Kidney (tissue), 14 donors: ENCODE results near the gene CNKSR2. TPM values are rescaled to one million over a fixed set of nuclear protein-coding genes. Genes with fewer than 3 reads are reported as not detected.
A peak's percentile ranks its signal among the peaks of the same experiment; 100 is the strongest.

ENCODE experiments used
- DNase-seq, 5 donors: peaks; one replicate each; pipeline ENCODE4 v3.0.0-alpha.2; 2013 to 2020
- FAIRE-seq: peaks from 2 replicates; lab custom pipeline; 2012; peaks lifted over from hg19 to GRCh38; lab: Jason Lieb, UNC
- H3K27ac ChIP-seq, 2 donors: one replicate each; pipeline ENCODE4 v1.7.0; 2013; ENCODE audit warnings: low read depth in 2 of 2, low read length in 2 of 2, inconsistent platforms in 1 of 2
- H3K27me3 ChIP-seq: one replicate; pipeline ENCODE4 v1.7.1; 2013; ENCODE audit warnings: low read length, inconsistent platforms; ENCODE audit not compliant: control insufficient read depth, insufficient read depth
- H3K36me3 ChIP-seq, 3 donors: one replicate each; pipeline versions ENCODE4 v1.7.0 to v1.7.1; 2013; ENCODE audit warnings: low read length in 3 of 3, control low read depth in 1 of 3, inconsistent platforms in 1 of 3; ENCODE audit not compliant: insufficient read depth in 3 of 3, control insufficient read depth in 2 of 3
- H3K4me1 ChIP-seq, 3 donors: one replicate each; pipeline versions ENCODE4 v1.7.0 to v1.7.1; 2013; ENCODE audit warnings: low read length in 3 of 3, inconsistent platforms in 1 of 3, low read depth in 1 of 3; ENCODE audit not compliant: control insufficient read depth in 2 of 3, insufficient read depth in 2 of 3
- H3K4me3 ChIP-seq, 3 donors: one replicate each; pipeline versions ENCODE4 v1.7.0 to v1.8.1; 2013; ENCODE audit warnings: low read length in 3 of 3, control low read depth in 1 of 3, inconsistent platforms in 1 of 3
- H3K9ac ChIP-seq, 3 donors: one replicate each; pipeline versions ENCODE4 v1.7.0 to v1.7.1; 2013; ENCODE audit warnings: low read length in 3 of 3, control low read depth in 1 of 3, inconsistent platforms in 1 of 3
- H3K9me3 ChIP-seq, 3 donors: one replicate each; pipeline versions ENCODE4 v1.7.0 to v1.7.1; 2013; ENCODE audit warnings: low read length in 3 of 3, control low read depth in 1 of 3, inconsistent platforms in 1 of 3; ENCODE audit not compliant: control insufficient read depth in 2 of 3, insufficient read depth in 1 of 3
- intact Hi-C: fragments of 100-400 bp; cut with DNase I; formaldehyde crosslinking; loops from one replicate; pipeline ENCODE4 v1.11.1; 2022
- polyA plus RNA-seq: library from polyadenylated mRNA; stranded (reverse); fragments of 350-450 nt; fragmentation: Illumina TruSeq; extraction: RNeasy Lipid Tissue Mini Kit (QIAGEN cat#74804); gene quantifications from one replicate; pipeline ENCODE4 v1.2.3, GENCODE V29; 2014; ENCODE audit warnings: low read depth, low replicate concordance; ENCODE audit not compliant: insufficient read depth
- total RNA-seq: library from RNA; stranded (reverse); fragmentation: NEBNext Ultra II Directional; extraction: Animal tissue kit (Norgen Biotek cat#: 25700); gene quantifications from one replicate; pipeline ENCODE4 v1.2.1, GENCODE V29; 2021
- TF ChIP-seq, protein P1 (sequence below): IDR thresholded peaks from 3 replicates; pipeline ENCODE4 v1.5.1; 2012; ENCODE audit warnings: mild to moderate bottlenecking, moderate library complexity, borderline replicate concordance; ENCODE audit not compliant: insufficient read depth; ENCODE audit errors: extremely low read depth
- donor health status: control.
- donor health status: control.
- donor health status: control.
- donor health status: control.
- donor health status: control.
- donor health status: DM: yes; HTN: yes; CAD: no.
- donor health status: Normal renal cell carcinoma (clear cell type).

CNKSR2 gene
- total and polyA plus RNA-seq, 2 donors from 2014 or later, result 0.06 to 1.6 TPM

DNA sequence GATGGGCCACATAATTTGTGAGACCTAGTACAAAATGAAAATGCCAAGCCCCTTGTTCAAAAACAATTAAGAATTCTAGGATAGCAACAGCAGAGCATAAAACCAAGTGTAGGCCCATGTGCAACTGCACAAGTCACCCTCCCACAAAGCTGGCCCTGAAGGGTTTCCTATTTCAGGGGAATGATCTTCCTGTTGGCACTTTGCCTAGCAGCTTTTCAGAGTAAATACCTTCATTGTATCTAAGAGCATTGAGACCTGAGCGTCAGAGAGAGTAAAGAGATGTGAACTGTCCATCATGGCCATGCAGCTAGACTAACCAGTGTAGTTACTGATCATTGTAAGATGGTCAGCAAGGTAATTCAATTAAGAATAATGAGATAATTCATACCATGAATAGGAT is 113.6 kb downstream of the CNKSR2 start:
- intact Hi-C loops, result no loop called here
- H3K9me3 ChIP-seq, result no peaks in the 10 kb centered on the region
- no peak overlapping the region for H3K27ac ChIP-seq
- FAIRE-seq (no peak), DNase-seq (peak in 2 of 5 donors; percentile 14 to 40)
- H3K36me3 ChIP-seq, result no peaks in the 10 kb centered on the region
- H3K9ac ChIP-seq, result no peak overlapping the region
- no peaks in the 10 kb centered on the region for H3K27me3 ChIP-seq
- no peak overlapping the region for H3K4me3 ChIP-seq
- H3K4me1 ChIP-seq, result no peaks in the 10 kb centered on the region
- TF ChIP-seq, protein P1, sequence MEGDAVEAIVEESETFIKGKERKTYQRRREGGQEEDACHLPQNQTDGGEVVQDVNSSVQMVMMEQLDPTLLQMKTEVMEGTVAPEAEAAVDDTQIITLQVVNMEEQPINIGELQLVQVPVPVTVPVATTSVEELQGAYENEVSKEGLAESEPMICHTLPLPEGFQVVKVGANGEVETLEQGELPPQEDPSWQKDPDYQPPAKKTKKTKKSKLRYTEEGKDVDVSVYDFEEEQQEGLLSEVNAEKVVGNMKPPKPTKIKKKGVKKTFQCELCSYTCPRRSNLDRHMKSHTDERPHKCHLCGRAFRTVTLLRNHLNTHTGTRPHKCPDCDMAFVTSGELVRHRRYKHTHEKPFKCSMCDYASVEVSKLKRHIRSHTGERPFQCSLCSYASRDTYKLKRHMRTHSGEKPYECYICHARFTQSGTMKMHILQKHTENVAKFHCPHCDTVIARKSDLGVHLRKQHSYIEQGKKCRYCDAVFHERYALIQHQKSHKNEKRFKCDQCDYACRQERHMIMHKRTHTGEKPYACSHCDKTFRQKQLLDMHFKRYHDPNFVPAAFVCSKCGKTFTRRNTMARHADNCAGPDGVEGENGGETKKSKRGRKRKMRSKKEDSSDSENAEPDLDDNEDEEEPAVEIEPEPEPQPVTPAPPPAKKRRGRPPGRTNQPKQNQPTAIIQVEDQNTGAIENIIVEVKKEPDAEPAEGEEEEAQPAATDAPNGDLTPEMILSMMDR, result no peak

DNA sequence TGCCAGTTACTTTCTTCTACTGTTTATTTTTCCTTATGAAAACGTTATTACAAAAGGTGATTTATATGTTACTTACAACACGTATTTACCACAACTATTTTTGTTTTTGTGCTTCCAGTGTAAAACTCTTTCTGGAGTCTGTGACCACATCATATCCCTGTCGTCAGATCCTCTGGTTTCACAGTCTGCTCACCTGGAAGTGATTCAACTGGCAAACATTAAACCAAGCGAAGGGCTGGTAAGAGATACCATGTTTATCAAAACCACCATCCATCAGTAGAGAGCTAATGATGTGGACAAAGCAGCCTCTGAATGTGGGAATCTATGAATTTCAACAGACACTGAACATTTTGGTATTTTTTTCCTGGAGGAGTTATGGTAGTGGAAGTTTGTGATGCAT is 116.1 kb downstream of the CNKSR2 start:
- Histone ChIP-seq H3K36me3 (no peaks in the 10 kb centered on the region), H3K4me3 (no peak overlapping the region), H3K27me3 (no peaks in the 10 kb centered on the region), H3K27ac (no peak overlapping the region), H3K4me1 (no peaks in the 10 kb centered on the region), H3K9me3 (no peaks in the 10 kb centered on the region), H3K9ac (no peak overlapping the region)
- peak in 2 of 5 donors; percentile 2 to 4 for DNase-seq
- TF ChIP-seq, protein P1, result no peak
- intact Hi-C loops, result no loop called here
- no peak for FAIRE-seq

DNA sequence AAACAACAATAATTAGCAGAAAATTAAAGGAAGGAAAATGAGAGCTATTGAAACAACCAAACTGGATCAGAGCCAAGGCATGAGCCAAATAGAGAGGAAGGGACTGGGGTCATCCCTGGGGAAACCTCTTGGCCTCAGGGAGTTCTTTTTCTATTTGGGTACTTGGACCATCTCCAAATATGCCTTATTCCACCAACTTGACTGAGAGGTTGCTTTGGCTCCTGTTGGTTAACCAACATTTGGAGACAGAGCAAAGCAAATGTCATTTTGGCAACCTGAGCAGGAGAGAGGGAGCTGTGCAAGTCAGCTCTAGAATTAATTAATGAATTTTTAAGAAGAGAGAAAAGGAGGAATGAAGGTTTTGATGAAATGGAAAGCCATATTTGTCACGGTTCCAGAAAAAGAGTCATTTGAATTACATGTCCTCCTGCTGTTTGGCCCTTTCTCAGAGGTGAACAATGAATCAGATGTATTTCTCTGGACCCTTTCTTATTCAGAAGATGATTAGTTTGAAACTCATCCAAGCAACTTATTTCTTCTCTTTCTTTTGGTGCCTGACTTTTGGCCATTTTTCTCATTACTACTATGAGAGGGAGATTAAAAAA is 119.1 kb downstream of the CNKSR2 start:
- FAIRE-seq (no peak), DNase-seq (no peak)
- H3K9ac ChIP-seq, result no peak overlapping the region
- intact Hi-C loops, result no loop called here
- H3K27me3 ChIP-seq, result no peaks in the 10 kb centered on the region
- no peaks in the 10 kb centered on the region for H3K4me1 ChIP-seq
- TF ChIP-seq, protein P1, result no peak
- H3K27ac ChIP-seq, result no peak overlapping the region
- no peaks in the 10 kb centered on the region for H3K36me3 ChIP-seq
- no peaks in the 10 kb centered on the region for H3K9me3 ChIP-seq
- no peak overlapping the region for H3K4me3 ChIP-seq

DNA sequence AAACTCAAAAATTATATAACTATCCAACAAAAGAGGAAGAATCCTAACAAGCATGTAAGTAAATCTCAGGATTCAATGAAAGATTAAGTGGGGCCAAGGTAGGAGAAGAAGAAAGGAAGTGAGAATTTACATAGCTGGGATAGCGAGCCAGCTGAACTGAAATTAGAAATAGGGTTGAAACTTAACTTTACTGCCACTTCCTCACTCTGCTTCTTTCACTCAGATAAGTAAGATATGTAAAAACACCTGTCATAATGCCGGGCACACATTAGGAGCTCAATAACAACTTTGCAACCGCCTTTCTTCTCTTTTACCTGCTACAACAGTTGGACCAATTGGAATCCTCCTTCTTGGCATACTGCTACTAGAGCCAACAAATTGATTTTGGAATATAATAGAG is 129.4 kb downstream of the CNKSR2 start:
- no peaks in the 10 kb centered on the region for H3K36me3 ChIP-seq
- no peak for DNase-seq
- H3K4me3 ChIP-seq, result no peak overlapping the region
- no peak overlapping the region for H3K27ac ChIP-seq
- intact Hi-C loops, result no loop called here
- no peaks in the 10 kb centered on the region for H3K4me1 ChIP-seq
- no peaks in the 10 kb centered on the region for H3K9me3 ChIP-seq
- H3K9ac ChIP-seq, result no peak overlapping the region
- H3K27me3 ChIP-seq, result no peaks in the 10 kb centered on the region
- no peak for FAIRE-seq
- TF ChIP-seq, protein P1, result no peak
